Neural cell (in vitro differentiated cells): ENCODE results near the gene CCR5.

Experiments
- EP300 ChIP-seq: fragments of 450-650 bp; conservative IDR thresholded peaks from 2 replicates; pipeline ENCODE4 v1.6.1; 2014; ENCODE audit warnings: antibody characterized with exemption, mild to moderate bottlenecking, moderate library complexity; ENCODE audit not compliant: poor library complexity, severe bottlenecking
- EZH2 ChIP-seq: fragments of 200-600, 300-800 bp; shearing (Covaris generic), sonication (generic); IDR thresholded peaks from 2 replicates; pipeline ENCODE4 v1.6.1; 2014; ENCODE audit warnings: antibody characterized with exemption, low read length, borderline replicate concordance, mild to moderate bottlenecking; ENCODE audit not compliant: insufficient read depth, poor library complexity, severe bottlenecking
- MXI1 ChIP-seq: fragments of 450-650 bp; conservative IDR thresholded peaks from 2 replicates; pipeline ENCODE4 v1.6.1; 2014; ENCODE audit warnings: antibody characterized with exemption, mild to moderate bottlenecking; ENCODE audit not compliant: poor library complexity, severe bottlenecking
- POLR2AphosphoS5 ChIP-seq: IDR thresholded peaks from 2 replicates; pipeline ENCODE4 v1.6.1; 2012
- RAD21 ChIP-seq: fragments of 450-650 bp; conservative IDR thresholded peaks from 2 replicates; pipeline ENCODE4 v1.6.1; 2014; ENCODE audit warnings: antibody characterized with exemption, mild to moderate bottlenecking, moderate library complexity
- SMC3 ChIP-seq: fragments of 450-650 bp; conservative IDR thresholded peaks from 2 replicates; pipeline ENCODE4 v1.6.1; 2014; ENCODE audit warnings: antibody characterized with exemption, mild to moderate bottlenecking, moderate library complexity; ENCODE audit not compliant: poor library complexity
- TAF1 ChIP-seq: IDR thresholded peaks from 2 replicates; pipeline ENCODE4 v1.6.1; 2012; ENCODE audit warnings: low read depth
- TF ChIP-seq, protein P1 (sequence below): fragments of 450-650 bp; IDR thresholded peaks from 2 replicates; pipeline ENCODE4 v1.5.1; 2014; ENCODE audit warnings: antibody characterized with exemption, mild to moderate bottlenecking, moderate library complexity; ENCODE audit not compliant: poor library complexity, severe bottlenecking
- TF ChIP-seq, protein P2 (sequence below): IDR thresholded peaks from 2 replicates; pipeline ENCODE4 v1.6.1; 2012; ENCODE audit warnings: borderline replicate concordance

DNA sequence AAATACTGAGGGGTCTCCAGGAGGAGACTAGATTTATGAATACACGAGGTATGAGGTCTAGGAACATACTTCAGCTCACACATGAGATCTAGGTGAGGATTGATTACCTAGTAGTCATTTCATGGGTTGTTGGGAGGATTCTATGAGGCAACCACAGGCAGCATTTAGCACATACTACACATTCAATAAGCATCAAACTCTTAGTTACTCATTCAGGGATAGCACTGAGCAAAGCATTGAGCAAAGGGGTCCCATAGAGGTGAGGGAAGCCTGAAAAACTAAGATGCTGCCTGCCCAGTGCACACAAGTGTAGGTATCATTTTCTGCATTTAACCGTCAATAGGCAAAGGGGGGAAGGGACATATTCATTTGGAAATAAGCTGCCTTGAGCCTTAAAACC lies 4.5 kb downstream of the CCR5 start:
- TF ChIP-seq, protein P1, sequence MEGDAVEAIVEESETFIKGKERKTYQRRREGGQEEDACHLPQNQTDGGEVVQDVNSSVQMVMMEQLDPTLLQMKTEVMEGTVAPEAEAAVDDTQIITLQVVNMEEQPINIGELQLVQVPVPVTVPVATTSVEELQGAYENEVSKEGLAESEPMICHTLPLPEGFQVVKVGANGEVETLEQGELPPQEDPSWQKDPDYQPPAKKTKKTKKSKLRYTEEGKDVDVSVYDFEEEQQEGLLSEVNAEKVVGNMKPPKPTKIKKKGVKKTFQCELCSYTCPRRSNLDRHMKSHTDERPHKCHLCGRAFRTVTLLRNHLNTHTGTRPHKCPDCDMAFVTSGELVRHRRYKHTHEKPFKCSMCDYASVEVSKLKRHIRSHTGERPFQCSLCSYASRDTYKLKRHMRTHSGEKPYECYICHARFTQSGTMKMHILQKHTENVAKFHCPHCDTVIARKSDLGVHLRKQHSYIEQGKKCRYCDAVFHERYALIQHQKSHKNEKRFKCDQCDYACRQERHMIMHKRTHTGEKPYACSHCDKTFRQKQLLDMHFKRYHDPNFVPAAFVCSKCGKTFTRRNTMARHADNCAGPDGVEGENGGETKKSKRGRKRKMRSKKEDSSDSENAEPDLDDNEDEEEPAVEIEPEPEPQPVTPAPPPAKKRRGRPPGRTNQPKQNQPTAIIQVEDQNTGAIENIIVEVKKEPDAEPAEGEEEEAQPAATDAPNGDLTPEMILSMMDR: no peak
- TF ChIP-seq RAD21 (no peak), EZH2 (no peak), TAF1 (no peak), MXI1 (no peak), EP300 (no peak), POLR2AphosphoS5 (no peak), SMC3 (no peak)
- TF ChIP-seq, protein P2, sequence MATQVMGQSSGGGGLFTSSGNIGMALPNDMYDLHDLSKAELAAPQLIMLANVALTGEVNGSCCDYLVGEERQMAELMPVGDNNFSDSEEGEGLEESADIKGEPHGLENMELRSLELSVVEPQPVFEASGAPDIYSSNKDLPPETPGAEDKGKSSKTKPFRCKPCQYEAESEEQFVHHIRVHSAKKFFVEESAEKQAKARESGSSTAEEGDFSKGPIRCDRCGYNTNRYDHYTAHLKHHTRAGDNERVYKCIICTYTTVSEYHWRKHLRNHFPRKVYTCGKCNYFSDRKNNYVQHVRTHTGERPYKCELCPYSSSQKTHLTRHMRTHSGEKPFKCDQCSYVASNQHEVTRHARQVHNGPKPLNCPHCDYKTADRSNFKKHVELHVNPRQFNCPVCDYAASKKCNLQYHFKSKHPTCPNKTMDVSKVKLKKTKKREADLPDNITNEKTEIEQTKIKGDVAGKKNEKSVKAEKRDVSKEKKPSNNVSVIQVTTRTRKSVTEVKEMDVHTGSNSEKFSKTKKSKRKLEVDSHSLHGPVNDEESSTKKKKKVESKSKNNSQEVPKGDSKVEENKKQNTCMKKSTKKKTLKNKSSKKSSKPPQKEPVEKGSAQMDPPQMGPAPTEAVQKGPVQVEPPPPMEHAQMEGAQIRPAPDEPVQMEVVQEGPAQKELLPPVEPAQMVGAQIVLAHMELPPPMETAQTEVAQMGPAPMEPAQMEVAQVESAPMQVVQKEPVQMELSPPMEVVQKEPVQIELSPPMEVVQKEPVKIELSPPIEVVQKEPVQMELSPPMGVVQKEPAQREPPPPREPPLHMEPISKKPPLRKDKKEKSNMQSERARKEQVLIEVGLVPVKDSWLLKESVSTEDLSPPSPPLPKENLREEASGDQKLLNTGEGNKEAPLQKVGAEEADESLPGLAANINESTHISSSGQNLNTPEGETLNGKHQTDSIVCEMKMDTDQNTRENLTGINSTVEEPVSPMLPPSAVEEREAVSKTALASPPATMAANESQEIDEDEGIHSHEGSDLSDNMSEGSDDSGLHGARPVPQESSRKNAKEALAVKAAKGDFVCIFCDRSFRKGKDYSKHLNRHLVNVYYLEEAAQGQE: no peak
